Astrocyte of the hippocampus (primary cell): ENCODE results near the gene PPHLN1.
A peak's percentile ranks its signal among the peaks of the same experiment; 100 is the strongest.

Experiments used
- DNase-seq: peaks from one replicate; pipeline ENCODE4 v3.0.0; 2011; ENCODE audit warnings: low read depth, low spot score

The PPHLN1 gene

DNA sequence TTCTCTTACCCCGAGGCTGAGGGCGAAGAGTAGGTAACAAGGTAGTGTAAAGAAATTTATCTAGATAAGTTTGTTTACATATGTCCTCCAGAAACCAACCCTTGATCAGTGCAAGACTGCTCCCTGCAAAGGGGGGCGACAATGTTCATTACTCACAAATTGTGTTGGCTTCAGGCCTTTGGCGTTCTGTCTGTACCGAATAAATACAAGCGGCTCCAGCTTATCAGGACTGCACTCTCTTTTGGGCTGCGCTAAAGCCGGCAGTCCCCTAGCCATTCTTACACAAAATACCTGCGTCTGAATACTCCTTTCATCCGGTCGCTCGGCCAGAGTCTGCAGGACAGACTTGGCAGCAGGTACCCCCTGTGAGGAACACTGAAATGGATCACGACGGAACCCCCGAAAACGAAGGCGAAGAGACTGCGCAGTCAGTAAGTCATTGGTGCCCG lies 116.4 kb downstream of the PPHLN1 start:
- no peak for DNase-seq

DNA sequence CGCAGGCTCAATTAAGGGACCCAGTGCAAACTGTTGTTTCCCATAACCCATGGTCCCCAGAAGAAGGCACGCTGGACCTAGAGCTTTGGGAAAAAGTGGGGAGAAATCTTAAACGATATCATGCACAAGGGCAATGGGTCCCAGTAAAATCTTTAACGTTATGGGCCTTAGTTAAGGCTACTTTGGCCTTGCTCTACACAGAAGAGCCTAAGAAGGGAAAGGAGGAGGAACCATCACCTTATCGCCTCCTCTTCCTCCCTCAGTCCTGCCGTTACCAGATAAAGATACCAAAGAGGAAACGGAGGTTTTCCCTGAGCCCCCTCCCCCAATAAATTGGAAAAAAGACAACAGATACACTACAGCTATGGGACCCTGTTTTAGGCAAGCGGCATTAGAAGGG lies 116.9 kb downstream of the PPHLN1 start:
- DNase-seq: no peak

DNA sequence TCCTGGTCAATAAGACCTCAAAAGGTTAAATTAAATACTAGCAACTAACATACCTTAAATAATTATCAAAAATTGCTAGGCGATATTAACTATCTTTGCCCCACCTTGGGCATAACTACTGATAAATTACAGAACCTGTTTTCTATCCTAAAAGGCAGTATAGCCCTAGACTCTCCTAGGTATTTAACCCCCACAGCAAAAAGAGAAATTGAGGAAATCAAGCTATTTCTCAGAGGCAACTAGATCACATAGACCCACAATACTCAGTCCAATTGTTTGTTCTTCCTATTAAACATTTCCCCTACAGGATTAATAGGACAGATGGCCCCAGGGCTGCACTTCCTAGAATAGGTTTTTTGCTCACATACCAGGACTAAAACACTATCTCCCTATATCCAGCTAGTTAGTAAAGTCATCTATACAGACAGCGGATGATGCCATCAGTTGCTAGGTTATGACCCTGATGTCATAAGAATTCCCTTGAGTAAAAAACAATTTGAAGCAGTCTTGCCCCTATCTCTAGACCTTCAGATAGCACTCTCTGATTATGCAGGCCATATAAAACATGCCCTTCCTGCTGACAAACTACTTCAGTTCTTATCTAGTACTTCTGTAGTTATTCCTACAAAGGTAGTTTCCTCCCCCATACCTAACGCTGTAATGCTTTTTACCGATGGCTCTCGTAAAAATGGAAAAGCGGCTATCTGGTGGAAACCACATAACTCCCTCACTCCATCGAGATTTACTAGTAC lies 118.4 kb downstream of the PPHLN1 start:
- DNase-seq: no peak

DNA sequence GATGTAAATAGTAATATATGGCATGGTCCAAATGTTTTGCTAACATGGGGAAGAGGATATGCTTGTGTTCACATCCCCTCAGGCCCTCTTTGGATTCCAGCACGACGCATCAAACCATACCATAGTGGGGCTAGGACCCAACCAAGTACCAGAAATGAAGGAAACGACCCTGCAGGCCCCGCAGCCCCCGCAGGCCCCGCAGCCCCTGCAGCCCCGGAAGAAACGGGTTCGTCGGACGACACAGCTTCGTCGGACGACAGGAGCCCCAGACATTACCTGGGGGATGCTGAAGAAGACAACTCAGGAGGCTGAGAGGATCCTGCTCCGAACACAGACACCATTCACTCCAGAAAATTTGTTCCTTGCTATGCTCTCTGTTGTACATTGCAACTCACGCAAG lies 119.9 kb downstream of the PPHLN1 start:
- DNase-seq: no peak

DNA sequence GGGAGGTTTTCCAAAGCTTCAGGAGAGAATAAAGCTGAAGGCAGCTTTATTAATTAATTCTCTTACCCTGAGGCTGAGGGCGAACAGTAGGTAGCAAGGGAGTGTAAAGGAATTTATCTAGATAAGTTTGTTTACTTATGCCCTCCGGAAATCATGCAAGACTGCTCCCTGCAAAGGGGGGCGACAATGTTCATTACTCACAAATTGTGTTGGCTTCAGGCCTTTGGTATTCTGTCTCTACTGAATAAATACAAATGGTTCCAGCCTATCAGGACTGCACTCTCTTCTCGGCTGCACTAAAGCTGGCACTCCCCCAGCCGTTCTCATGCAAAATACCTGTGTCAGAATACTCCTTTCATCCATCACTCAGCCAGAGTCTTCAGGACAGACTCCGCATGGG lies 120.8 kb downstream of the PPHLN1 start:
- peak; percentile 83 for DNase-seq

DNA sequence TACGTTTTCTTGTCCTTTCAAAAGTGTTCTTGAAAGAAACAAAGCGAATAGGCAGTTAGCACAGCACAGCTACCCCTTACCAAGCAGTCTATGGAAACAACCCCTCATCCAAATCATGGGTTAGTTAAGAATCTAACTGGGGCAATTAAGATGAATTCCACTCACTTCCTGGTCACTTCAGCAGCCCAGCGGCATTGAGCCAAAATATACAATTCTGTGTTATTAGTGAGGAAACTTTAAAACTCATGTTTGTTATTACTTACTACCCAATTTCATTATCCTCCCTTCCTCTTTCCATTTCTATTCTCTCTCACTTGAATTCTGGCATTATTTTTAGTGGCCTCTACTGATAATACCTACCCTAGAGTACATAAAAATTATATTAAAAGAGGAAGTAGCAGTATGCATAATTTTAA lies 121.4 kb downstream of the PPHLN1 start:
- DNase-seq: peak; percentile 76

DNA sequence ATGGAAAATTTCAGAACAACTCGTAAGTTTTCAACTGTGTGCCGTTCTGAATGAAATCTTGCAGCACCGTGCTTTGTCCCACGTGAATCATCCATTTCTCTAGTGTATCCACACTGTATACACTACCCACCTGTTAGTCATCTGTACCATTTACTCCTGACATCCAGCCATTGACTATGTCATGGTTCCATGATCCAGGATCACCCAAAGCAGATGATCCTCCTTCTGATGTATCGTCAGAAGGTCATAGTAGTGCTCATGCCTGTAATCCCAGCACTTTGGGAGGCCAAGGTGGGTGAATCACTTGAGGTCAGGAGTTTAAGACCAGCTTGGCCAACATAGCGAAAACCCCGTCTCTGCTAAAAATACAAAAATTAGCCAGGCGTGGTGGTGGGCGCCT lies 122.9 kb downstream of the PPHLN1 start:
- no peak for DNase-seq

DNA sequence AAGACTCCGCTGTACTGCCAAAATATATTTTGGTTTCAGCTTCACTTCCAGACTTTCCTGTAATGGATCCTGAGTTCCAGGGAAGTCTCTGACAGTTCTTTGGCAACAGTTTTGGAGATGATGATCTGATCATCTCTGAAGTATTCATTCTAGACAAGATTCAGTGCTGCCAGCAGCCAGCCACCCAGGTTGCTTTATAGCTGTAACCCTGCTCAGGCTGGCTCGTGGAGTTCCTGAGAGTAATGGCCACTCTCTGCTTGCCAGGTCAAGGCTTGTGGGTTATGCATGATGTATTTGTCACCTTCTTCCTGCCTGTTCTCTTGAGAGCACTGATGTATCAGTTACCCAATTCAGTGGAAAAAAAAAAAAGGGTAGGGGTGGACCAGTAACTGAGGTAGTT lies 124.3 kb downstream of the PPHLN1 start:
- DNase-seq: peak; percentile 36

DNA sequence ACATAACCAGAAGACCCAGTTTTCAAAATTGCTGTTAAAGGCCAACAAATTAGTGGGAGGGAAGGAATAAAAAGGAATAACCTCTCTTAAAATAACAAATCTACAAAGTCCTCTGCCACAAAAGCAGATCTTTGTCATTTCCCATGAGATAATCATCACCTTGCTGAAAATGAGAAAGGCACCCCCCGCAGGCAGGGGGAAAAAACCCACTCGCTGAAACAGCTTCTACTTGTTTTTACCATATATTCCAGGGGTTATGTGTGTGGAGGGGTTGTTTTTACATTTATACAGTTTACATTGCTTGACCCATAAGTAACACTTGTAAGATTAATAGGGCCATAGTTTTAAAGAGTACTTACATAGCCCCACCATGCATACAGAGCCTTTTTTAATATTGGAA lies 132.6 kb downstream of the PPHLN1 start:
- no peak for DNase-seq

DNA sequence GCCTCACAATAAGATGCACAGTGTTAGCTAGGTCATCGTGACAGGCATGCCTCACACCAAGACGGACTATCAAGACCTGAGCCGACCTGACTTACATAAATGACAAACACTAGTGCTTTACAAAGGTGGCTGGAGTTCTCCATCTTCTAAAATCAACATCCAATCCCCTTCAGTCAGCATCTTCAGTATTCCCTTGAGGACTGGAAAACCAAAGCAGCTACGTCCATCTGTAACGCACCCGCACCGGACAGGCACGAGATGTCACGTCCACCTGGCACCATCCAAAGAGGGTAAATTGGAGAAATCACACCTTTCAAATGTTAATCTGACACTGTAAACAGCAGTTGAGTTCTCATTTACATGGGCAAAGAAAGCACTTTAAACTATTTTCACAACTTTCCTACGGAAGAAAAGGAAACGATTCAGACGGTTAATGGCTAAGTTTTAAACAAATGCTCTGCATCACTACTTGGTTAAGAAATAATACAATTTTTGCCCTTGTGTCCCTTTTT lies 133.4 kb downstream of the PPHLN1 start:
- DNase-seq: no peak

DNA sequence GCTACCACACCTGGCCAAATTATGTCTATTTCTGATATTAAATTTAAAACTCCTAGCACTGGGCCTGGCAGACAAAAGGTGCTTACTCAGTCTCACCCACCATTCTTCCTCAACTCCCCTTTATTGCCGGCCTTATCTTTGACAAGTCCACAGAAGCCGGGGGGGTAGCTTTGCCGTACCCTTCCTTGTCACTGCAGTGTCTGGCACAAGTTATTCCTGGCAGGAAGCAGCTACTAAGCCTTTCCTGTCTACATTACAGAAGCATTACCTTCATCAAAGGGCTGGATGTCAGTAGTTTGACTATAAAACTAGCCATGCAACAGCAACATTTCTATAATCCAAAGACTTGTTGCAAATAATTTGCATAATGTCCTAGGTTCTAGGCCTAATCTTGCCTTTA lies 136.5 kb downstream of the PPHLN1 start:
- no peak for DNase-seq

DNA sequence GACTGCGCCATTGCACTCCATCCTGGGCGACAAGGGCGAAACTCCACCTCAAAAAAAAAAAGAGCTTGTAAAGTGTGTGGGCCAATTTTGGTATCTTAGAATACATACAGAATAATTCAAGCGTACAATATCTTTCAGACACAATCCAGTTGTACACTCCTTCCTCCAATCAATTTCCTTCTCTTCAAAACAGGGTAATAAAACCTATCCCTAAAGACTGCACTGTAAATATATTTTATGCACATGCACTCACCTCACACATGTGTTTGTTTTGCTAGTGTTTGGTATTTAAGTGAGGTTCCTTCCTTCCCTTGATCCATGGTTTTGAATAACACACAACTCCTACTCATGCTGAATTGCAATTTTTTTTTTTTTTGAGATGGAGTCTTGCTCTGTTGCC lies 137.7 kb downstream of the PPHLN1 start:
- no peak for DNase-seq

DNA sequence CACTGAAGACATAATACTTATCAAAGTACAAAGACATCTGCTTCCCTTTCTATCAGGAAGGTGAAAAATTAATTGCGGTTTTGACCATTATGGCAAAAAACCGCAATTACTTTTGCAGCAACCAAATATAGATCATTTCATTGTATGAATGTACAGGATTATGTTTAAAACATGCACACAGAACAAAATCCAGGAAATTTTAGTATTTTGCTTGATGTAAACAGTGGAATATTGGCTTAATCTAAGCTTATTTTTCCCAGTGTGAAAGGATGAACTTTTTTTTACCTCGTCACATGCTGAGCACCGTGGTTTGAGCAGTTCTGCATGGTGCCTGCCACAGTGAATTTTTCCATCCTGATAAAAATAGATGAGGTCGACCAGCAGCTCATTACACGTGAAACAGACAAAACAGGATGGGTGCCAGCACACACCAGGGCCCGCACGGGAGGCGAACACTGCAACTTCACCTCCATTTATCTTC lies 142.4 kb downstream of the PPHLN1 start:
- peak; percentile 56 for DNase-seq

DNA sequence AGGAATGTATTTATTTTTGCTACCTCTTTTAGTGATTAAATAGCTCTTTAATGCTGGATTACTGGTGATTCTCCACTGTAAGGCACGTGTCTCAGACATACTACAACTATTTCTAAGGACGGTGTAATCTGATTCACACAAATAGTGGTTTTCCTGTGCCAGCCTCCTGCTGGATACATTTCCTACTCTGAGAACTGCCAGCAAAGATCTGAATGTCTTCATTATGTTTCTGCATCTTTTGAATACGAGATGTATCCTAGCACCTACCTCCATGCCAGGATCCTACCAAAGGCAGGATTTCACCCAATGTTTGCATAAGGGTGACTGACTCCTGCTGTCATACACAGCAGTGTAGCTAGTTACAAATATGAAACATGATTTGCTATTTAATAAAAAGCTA lies 143.0 kb downstream of the PPHLN1 start:
- no peak for DNase-seq

DNA sequence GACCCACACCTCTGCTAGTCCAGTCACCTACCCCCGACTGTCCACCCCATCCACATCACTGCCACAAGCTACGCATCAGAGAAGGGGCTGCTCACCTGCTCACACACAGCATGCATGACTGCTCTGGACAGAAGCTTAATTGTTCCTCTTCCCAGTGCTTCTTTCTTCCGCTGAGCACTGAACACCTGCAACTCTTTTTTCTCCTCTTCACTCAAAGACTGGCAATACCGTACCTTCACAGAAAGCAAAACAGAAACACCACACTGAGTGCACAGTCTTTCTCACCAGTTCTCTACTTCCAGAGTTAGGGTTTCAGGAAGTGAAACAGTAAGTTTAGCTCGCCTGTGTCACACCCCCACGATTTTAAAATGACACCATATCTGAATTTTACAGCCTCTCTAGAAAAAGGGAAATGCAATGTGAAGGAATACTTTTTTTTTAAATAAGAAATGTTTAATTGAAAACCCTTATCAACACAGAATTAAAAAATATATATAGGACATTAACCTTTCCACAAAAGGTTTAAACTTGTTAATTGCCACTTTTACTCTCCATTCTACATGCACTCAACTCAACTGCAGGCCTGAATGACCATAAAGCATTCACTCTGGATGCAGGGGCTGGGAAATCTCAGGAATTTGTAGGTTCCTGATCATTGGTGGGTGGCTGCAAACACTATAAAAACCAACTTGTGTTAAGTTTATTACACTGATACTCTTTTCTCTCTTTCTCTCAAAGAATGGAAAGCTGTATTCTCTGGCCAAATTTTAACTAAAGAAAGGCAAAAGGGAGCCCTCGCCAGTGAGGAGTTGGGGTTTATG lies 143.6 kb downstream of the PPHLN1 start:
- DNase-seq: no peak

DNA sequence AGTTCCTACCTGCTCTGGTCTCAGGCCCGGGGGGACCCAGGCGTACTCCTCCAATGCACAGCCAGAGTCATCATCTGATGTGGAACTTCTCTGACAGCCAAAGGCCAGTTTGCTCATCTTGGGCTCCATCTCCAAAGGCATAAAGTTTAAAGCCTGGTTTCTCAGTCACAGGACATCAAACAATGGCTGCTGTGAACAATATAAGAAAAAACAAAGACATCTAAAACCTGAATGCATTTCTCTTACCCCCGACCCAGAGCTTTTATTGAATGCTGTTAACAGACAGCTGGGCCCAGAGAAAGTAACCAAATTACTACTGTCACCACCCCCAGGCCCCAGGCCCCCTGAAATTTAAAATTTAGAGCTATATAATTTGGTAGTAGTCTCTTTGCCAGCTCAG lies 146.4 kb downstream of the PPHLN1 start:
- DNase-seq: no peak

DNA sequence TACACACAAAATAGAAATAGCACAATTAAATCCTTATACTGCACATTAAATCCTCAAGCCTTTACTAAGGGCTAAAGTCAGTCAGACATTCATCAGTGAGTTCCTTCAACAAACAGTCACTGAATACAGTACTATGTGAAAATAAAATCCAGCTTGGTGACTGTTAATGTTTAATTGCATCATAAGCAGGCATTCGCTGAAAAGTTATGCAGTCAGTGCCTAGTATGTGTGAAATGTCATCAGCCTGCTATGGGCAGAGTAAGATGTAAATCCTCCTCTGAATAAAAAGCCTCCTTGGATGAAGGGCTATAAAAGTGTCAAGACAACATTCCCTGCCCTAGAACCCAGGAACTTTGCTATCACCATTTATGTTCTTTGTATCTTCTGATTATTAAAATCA lies 147.2 kb downstream of the PPHLN1 start:
- no peak for DNase-seq

DNA sequence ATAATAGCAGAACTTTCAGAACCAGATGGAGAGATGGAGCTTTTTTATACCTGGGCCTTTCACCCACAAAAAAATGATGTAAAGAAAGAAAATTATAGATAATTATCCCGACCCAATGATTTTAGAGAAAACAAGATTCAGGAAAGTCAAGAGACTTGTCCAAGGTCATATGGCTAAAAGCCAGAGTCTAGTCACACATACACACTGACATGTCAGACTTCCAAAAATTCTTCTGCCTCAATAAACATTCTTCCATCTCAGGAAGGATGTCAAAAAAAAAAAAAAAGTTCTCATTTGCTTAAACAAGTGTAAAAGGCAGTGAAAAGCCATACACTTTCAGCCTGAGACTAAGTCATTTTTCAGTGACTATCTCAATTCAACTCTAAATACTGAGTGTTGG lies 147.6 kb downstream of the PPHLN1 start:
- DNase-seq: no peak

DNA sequence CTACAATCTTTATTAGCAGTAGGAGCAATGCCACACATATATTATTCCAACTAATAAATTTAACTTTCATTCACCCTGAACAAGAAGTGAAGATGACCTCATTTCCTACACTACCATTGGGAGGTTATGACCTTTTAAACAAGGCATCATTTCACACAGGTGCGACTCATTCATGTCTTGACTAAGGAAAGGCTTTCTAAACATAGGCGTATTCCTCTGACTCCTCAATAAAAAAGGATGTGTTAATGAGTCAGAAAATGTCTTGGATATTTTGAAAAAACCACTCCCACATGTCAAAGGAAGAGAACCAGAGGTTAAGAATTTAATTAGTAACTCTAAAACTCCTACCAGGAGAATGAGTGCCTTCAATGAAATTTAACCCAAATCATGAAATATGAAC lies 148.4 kb downstream of the PPHLN1 start:
- no peak for DNase-seq

DNA sequence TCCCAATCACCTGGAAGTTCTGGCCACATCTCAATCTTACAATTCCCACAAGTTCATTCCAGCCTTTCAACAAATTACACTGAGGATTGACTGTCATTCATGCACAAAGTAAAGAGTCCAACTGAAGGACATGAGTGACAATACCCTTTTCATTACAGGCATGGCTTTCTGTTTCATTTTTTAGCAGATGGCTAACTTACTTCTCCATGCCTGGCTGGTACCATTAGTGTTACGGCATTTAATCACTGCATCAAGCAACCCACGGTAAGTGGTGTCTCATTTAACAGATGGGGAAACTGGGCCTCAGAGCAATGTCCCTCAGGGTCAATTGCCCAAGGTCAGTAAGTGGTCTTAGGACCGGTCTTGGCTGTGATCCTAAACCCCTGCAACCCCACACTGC lies 149.1 kb downstream of the PPHLN1 start:
- DNase-seq: no peak

DNA sequence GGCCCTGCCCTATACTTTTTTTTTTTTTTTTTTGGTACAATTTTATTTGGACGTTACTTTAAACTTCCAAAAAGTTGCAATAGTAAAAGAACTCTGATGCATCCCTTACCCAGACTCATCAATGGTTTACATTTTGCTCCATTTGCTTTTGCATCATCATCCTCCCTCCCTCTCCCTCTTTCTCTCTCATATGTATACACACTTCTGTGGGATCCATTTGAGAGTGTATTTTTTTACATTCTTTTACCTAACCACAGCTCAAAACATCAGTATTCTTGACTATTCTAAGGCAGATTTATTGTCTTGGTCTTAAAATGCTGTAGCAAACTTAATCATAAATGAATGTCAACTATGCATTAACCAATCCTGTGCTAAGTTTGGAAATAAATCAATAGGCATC lies 152.0 kb downstream of the PPHLN1 start:
- no peak for DNase-seq

DNA sequence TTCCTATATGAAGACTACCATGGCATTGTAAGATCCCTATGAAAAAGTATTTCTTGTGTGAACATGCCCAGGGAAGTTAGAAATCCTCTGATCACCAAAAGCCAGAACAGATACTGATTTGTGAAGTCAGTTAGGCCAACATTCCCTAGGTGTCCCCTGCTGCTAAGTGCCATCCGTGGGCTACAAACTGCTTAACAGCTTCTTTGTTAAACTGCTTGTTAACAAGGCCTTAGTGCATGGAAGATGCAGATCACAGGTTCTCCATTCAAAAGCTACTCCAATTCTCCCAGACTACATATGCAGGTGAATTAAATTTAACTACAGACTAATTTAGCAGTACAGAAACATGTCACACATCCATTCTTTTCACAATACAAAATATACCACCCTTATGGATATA lies 155.4 kb downstream of the PPHLN1 start:
- DNase-seq: no peak
